GM21367 (cell line): Measurements from ENCODE around the gene SPG7.

ENCODE experiments used
- ATAC-seq: cut with Tn5 transposase; IDR thresholded peaks from one replicate; pipeline ENCODE4 v1.9.1; 2021; ENCODE audit not compliant: unreplicated experiment

Gene SPG7

DNA sequence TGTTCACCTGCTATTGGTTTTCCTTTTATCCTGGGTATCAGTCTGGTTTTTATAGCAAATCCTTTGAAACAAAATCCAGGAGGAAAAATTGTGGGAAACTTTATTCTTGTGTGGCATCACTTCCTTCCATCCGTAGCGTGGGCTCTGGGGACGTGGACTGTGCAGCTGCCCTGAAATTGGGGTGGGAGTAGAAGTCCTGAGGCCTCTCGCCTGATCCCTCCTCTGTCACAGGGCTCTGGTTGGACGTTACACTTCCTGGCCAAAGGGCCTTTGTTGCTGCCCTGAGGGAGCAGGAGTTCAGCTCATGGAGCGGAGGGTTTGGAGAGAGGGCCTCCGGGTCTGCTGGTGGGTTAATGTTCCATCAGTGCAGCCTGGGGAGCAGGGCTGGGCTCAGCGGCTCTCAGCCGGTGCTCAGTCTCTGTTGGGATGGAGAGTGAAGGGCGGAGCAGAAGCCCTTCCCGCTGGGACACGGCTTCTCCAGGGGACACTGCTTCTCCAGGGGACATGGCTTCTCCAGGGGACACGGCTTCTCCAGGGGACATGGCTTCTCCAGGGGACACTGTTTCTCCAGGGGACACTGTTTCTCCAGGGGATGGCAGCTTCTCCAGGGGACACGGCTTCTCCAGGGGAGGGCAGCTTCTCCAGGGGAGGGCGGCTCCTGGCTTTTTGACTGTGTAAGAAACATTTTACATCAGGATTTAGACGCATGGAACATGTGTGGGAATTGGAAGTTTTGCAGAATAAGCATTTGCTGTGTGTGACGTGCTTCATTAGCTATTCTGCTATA is 37.0 kb downstream of the SPG7 start:
- no peak for ATAC-seq

DNA sequence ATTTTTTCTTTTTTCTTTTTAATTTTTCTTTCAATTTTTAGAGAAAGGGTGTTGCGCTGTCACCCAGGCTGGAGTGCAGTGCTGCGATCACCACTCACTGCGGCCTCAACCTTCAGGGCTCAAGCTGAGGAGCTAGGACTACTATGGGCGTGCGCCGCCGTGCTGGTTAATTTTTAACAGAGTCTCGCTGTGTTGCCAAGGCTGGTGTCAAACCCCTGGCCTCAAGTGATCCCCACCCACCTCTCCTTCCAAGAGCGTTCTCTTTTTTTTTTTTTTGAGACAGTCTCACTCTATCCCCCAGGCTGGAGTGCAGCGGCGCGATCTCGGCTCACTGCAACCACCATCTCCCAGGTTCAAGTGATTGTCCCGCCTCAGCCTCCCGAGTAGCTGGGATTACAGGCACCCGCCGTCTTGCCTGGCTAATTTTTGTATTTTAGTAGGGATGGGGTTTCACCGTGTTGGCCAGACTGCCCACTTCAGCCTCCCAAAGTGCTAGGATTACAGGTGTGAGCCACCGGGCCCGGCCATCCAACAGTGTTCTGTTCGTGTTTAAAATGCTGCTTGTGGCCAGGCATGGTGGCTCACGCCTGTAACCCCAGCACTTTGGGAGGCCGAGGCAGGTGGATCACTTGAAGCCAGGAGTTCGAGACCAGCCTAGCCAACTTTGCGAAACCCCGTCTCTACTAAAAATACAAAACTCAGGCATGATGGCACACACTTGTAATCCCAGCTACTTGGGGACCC is 37.8 kb downstream of the SPG7 start:
- ATAC-seq = no peak

DNA sequence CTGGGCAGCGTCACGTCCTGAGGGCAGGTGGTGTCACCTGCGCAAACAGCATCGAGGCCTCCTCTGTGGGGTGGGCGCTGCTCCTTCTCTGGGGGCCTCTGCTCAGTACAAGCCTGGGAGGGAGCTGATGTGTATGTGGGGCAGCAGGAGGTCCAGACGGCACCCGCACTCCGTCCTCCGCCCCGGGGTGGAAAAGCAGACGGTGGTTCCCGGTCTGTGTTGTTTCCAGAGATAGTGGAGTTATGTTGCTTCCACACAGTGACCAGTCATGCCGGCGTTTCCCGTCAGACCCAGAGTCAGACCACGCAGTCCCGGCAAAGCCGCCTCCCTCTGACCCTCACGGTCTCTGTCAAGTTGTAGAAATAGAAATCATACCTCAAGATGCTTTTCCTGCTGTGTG is 38.6 kb downstream of the SPG7 start:
- ATAC-seq = no peak

DNA sequence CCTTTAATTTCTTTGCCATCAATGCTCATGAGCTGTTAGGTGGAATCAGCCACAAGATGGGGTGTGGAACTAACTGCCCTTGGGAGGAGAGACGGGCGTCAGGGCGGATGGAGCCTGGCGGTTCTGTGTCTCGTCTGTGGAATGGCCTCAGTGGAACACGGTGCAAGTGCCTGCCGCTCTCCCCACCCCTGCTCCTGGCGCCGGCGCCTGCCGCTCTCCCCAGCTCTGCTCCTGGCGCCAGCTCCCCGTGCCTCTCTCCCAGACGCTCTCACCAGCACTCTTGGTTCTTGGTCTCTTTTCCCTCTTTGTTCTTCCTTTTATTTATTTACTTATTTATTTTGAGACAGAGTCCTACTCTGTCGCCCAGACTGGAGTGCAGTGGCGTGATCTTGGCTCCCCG is 39.1 kb downstream of the SPG7 start:
- no peak for ATAC-seq

DNA sequence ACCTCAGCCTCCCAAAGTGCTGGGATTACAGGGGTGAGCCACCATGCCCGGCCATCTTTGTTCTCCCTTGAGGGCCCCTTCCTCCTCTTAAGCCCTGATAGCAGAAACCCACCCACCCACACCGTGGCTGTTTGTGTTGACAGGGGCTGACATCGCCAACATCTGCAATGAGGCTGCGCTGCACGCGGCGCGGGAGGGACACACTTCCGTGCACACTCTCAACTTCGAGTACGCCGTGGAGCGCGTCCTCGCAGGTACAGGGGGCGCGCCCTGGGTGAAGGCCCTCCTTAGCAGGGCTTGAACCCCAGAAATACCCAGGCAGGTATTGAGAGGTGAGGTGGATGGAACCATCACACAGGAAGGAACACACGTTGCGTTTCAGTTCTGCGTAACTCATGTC is 39.7 kb downstream of the SPG7 start:
- ATAC-seq = no peak

DNA sequence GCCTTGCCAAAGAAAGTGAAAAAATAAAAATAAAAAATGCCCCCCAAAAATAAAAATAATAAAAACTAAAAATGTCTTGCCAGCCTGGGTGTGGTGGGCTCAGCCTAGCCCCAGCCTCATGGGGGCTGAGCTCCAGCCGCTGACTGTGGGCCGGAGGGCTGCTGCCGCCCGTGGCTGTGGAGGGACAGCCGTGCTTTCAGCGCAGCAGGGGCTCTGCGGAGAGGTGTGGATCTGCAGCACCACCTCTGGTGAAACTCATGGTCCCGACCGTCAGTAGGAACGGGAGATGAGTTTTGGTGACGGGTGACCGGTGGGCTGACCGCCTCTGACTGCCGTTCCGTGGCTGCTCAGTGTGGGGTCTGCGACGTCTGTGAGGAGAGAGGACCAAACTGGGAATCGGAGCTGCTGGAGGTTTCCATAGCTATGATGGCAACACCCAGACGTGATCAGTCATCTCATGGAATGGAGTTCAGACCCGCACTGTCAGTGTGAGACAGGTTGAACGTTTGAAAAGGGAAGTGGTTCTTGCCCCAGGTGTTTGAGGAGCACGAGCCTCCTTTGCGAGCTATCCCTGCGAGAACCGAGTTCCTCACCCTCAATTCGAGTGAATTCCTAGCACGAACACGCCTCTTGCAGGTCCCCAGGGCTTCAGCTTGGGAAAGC is 40.3 kb downstream of the SPG7 start:
- no peak for ATAC-seq

DNA sequence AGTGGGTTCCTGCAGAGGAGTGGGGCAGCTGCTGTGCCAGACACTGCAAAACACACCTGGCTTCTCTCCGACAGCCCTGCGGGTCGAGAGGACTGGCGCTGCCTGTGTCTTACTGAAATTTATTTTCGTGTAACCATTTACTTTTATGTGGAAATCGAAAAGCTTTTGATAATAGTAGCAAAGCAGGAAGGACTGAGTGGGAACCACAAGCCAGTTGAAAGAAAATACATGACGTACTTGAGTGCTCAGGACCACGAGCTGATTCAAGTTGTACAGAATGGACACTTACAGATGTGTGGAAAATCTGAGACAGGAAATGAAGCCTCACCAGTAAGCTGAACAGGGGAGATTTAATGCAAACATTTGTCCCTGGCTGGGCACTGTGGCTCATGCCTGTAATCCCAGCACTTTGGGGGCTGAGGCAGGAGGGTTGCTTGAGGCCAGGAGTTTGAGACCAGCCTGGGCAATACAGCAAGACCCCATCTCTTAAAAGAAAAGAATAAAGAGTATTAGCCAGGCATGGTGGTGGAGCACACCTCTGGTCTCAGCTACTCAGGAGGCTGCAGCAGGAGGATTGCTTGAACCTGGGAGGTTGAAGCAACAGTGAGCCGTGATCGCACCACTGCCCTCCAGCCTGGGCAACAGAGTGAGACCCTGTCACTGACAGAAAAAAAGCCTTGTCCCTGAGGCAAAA is 41.0 kb downstream of the SPG7 start:
- no peak for ATAC-seq

DNA sequence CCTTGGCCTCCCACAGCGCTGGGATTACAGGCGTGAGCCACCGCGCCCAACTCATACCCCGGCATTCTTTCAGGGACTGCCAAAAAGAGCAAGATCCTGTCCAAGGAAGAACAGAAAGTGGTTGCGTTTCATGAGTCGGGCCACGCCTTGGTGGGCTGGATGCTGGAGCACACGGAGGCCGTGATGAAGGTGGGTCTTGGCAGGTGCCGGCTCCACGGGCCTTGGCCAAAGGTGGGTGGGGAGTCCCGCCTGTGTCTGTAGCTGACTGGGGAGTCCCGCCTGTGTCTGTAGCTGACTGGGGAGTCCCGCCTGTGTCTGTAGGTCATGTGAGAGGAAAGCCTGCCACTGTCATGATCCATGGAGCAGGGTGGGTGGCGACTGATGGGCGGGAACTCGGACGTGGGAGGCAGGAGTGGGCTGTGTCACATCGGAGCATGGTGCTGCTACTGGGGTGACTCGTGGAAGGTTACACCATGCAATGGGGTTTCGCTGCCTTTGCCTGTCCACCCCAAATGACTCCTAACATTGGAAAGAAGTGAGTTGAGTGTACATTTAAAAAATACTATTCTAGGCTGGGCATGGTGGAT is 42.3 kb downstream of the SPG7 start:
- no peak for ATAC-seq

DNA sequence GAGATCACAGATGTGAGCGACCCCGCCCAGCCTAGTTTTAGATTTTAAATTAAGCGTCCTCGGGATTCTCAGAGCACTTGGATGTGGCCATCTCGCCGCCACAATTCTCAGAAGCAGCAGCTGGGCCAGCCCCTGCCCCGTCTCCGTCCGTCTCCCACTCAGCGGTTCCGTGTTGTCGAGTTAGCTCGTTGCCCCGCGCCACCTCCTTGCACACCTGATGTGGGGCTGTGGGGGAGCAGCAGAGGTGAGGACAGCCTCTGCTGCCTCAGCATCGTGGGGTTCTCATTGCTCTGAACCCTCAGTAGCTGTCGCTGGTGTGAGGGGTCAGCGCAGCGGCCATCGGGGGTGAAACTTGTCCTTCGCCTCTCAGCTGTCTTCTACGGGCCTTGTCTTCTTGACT is 44.1 kb downstream of the SPG7 start:
- ATAC-seq = no peak

DNA sequence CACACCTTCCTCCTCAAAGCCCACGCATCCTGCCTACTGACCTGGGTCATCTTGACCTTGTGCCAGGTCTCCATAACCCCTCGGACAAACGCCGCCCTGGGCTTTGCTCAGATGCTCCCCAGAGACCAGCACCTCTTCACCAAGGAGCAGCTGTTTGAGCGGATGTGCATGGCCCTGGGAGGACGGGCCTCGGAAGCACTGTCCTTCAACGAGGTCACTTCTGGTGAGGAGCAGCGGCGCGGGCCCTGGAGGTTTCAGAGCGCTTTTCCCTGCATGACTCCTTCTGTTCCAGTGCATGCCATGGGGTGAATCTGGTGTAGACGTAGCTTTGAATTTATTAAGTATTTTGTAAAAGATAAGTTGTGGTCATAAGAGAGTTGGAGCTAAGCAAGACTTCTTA is 44.7 kb downstream of the SPG7 start:
- ATAC-seq = no peak

DNA sequence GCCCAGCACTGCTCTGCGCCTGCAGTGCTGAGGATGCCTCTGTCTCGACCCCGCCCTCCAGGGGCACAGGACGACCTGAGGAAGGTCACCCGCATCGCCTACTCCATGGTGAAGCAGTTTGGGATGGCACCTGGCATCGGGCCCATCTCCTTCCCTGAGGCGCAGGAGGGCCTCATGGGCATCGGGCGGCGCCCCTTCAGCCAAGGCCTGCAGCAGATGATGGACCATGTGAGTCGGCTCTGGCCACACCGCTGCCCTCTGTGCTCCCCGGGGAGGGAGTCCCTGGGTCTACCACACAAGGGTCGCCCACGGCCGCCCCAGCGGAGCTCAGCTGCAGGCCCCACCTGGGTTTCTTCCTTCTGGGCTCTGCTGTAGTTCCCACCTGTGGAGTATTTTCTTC is 45.5 kb downstream of the SPG7 start:
- no peak for ATAC-seq

DNA sequence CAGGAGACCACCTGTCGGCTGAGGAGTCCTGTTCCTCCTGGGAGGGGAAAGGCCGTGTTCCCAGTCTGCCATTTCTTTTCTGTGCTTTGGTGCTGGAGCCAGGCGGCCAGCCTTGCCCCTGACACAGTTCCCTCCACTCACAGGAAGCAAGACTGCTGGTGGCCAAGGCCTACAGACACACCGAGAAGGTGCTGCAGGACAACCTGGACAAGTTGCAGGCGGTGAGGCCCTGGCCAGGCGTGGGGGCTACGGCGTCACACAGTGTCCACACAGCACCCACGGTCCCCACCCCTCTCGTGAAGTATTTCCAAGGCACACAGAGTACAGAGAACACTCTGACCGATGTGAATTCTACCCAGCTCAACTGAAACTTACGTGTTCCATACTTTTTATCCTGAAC is 46.1 kb downstream of the SPG7 start:
- no peak for ATAC-seq

DNA sequence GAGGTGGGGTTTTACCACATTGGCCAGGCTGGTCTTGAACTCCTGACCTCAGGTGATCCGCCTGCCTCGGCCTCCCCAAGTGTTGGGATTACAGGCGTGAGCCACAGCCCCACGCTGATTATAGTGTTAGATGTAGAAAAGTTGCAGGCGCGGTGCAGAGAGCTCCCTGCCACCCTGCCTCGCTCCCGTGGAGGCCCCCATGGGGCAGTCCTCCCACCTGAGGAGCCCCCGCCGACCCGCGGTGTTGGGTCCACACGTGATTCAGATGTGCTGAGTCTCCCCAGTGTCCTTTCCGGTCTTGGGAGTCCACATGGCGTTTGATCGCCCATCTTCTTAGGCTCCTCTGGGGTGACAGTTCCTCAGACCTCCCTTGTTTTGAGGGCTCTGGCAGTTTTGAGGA is 47.1 kb downstream of the SPG7 start:
- ATAC-seq = no peak

DNA sequence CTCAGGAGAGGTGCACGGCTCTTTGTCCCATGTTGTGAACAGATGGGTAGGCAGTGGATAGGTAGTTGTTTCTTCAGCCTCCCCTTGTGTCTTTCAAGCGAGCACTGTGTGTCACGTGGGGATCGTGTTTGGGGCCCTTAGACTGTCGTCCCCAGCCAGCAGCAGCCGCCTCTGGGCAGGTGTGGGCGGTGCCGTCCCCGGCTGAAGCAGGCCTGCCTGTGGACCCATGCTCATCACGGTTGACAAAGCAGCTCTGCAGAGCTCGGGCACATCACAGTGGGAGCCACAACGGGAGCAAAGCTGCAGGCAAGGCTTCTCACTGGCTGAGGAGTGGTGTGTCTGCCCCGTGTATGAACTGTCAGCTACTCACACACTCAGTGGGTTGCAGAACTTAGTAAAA is 47.6 kb downstream of the SPG7 start:
- ATAC-seq = no peak

DNA sequence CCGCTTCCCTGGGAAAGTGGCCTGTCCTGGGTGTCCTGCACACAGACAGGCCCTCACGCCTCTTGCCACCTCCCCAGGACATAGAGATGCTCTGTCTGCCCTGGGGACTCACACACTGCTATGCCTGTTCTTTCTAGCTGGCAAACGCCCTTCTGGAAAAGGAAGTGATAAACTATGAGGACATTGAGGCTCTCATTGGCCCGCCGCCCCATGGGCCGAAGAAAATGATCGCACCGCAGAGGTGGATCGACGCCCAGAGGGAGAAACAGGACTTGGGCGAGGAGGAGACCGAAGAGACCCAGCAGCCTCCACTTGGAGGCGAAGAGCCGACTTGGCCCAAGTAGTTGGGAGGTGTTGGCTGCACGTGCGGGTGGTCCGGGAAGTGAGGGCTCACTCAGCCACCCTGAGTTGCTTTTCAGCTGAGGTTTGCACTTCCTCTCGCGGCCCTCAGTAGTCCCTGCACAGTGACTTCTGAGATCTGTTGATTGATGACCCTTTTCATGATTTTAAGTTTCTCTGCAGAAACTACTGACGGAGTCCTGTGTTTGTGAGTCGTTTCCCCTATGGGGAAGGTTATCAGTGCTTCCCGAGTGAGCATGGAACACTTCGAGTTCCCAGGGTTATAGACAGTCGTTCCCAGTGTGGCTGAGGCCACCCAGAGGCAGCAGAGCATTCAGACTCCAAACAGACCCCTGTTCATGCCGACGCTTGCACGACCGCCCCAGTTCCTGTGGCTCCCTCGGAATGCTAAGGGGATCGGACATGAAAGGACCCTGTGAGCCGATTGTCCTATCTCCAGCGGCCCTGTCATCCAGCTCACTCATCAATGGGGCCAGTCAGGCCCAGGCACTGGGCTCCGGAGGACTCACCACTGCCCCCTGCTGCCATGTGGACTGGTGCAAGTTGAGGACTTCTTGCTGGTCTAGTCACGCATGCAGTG is 48.8 kb downstream of the SPG7 start:
- no peak for ATAC-seq

DNA sequence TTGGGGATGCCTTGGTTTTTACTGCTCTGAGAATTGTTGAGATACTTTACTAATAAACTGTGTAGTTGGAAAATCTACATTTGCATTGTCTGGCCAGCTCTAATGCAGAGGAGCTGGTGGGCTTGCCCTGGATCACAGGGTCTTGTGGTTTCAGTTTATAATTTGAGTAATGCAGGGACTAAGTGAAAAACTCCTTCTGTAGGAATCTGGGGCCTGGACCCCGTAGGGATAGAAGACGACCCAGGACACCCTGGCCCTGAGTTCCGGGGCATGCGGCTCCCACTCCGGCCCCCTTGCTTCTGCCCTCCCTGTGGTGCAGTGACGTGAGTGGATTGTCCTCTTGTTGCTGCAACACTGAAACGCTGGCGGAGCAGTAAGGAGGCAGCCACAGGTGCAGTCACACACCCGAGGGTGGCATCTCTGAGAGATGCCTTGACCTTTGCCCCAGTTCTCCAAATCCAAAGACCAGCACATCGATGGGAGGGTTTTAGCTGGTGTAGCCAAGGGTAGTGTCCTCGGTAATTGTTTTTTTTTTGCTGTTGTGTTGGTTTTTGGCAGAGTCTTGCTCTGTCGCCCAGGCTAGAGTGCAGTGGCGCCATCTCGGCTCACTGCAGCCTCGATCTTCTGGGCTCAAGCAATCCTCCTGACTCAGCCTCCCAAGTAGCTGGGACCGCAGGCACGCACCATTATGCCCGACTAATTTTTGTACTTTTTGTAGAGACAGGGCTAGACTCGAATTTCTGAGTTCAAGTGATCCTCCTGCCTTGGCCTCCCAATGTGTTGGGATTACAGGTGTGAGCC is 49.7 kb downstream of the SPG7 start:
- no peak for ATAC-seq

DNA sequence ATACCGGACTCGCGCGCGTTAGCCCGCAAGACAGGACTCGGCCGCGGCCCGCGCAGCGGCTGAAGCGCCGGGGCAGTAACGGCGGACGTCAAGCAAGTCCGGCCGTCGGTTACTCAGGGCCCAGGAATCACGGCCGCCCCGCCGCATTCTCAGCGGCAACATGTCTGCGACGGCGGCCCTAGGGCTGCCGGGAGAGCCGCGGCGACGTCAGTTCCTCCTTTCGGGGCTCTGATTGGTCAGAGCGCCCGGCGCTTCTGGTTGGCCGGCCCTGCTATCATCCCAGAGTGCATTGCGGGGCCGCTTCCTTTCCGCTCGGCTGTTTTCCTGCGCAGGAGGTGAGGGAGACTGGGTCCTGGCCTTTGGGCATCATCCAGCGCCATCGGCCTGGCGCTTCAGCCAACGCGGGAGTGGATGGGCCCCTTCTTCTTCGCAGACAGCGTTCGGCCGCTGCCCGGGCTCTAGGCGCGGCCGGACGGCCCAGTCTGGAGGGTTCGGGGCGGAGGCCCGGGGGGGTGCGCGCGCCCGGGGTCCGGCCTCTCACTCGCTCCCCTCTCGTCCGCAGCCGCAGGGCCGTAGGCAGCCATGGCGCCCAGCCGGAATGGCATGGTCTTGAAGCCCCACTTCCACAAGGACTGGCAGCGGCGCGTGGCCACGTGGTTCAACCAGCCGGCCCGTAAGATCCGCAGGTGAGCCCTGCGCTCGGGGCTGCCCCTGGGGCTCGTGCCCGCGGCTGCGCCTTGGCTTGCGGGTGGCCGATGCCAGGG is 52.4 kb downstream of the SPG7 start, which contains the start of gene RPL13:
TSS of gene RPL13 (plus strand) at position 305 of the 764 bp plus-strand sequence. CDS start at position 583, 278 bp downstream.
- peak; percentile 72 for ATAC-seq

DNA sequence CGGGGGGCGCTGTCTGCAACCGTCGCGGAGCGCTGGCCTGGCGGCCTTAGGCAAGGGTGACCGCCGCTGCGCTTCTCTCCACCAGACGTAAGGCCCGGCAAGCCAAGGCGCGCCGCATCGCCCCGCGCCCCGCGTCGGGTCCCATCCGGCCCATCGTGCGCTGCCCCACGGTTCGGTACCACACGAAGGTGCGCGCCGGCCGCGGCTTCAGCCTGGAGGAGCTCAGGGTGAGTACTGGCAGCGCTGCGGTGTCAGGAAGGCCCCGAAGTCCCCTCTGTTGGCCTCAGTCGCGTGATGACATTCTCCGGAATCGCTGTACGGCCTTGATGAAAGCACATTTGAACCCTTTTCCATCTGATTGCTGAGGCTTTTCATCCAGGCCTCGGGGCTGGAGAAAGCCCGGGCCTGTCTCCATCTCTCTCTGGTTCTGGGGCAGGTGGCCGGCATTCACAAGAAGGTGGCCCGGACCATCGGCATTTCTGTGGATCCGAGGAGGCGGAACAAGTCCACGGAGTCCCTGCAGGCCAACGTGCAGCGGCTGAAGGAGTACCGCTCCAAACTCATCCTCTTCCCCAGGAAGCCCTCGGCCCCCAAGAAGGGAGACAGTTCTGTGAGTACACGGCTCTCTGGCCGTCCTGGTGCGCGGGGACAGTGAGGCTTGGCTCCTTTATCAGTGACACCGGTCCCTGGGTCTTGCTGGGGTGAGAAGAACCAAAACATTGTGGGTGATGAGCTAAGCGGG is 53.1 kb downstream of the SPG7 start:
- ATAC-seq = no peak
